HG03103 (cell line): ENCODE data around the gene CTTNBP2.

ENCODE experiments used
- ATAC-seq: cut with Tn5 transposase; IDR thresholded peaks from one replicate; pipeline ENCODE4 v1.9.1; 2021; ENCODE audit warnings: low read depth; ENCODE audit not compliant: unreplicated experiment

The CTTNBP2 gene

GRCh38 chr7:117873310-117874190 lies at the start of gene CTTNBP2:
CTTNBP2 (minus strand) TSS chr7:117873441; CDS start chr7:117873415, 26 bp downstream.
- ATAC-seq = no peak

- no peak for ATAC-seq
Measured at GRCh38 chr7:117916309-117916708, 43.1 kb upstream of the CTTNBP2 start.

- no peak for ATAC-seq
Measured at GRCh38 chr7:117912421-117912820, 39.2 kb upstream of the CTTNBP2 start.

- ATAC-seq = no peak
Measured at GRCh38 chr7:117908031-117908795, 35.0 kb upstream of the CTTNBP2 start.

- no peak for ATAC-seq
Measured at GRCh38 chr7:117907049-117907640, 33.9 kb upstream of the CTTNBP2 start.

- no peak for ATAC-seq
Measured at GRCh38 chr7:117902314-117902889, 29.2 kb upstream of the CTTNBP2 start.

- ATAC-seq = no peak
Measured at GRCh38 chr7:117901089-117901797, 28.0 kb upstream of the CTTNBP2 start.

GRCh38 chr7:117896339-117896738 lies 23.1 kb upstream of the CTTNBP2 start:
- no peak for ATAC-seq

- no peak for ATAC-seq
Measured at GRCh38 chr7:117895276-117895675, 22.0 kb upstream of the CTTNBP2 start.

- ATAC-seq = no peak
Measured at GRCh38 chr7:117894037-117894436, 20.8 kb upstream of the CTTNBP2 start.

- no peak for ATAC-seq
Measured at GRCh38 chr7:117892821-117893220, 19.6 kb upstream of the CTTNBP2 start.

- ATAC-seq = no peak
Measured at GRCh38 chr7:117889611-117890010, 16.4 kb upstream of the CTTNBP2 start.

GRCh38 chr7:117888627-117889026 lies 15.4 kb upstream of the CTTNBP2 start:
- ATAC-seq = no peak

- ATAC-seq = no peak
Measured at GRCh38 chr7:117882594-117882993, 9.4 kb upstream of the CTTNBP2 start.

- ATAC-seq = no peak
Measured at GRCh38 chr7:117876761-117877160, 3.5 kb upstream of the CTTNBP2 start.

- ATAC-seq = no peak
Measured at GRCh38 chr7:117875566-117875965, 2.3 kb upstream of the CTTNBP2 start.

GRCh38 chr7:117874191-117874700 lies 1.0 kb upstream of the CTTNBP2 start:
- ATAC-seq = no peak

- no peak for ATAC-seq
Measured at GRCh38 chr7:117872561-117873309, 506 bp downstream of the CTTNBP2 start.

- no peak for ATAC-seq
Measured at GRCh38 chr7:117871778-117872538, 1.3 kb downstream of the CTTNBP2 start.
